Rectal smooth muscle tissue (tissue), 1 donor: Measurements from ENCODE around the gene PIGN.
"Not testable (repeated sequence)": the region's sequence is repeated elsewhere in the genome, so short reads cannot be mapped to it uniquely, and the experiment has no call there.

Source experiments
- H3K27ac ChIP-seq: one replicate; pipeline ENCODE4 v1.7.0; 2013; ENCODE audit warnings: low read depth, low read length, inconsistent platforms
- H3K27me3 ChIP-seq: one replicate; pipeline ENCODE4 v1.7.0; 2013; ENCODE audit warnings: low read length; ENCODE audit not compliant: control insufficient read depth, insufficient read depth
- H3K36me3 ChIP-seq: one replicate; pipeline ENCODE4 v1.7.0; 2013; ENCODE audit warnings: low read length; ENCODE audit not compliant: control insufficient read depth, insufficient read depth
- H3K4me1 ChIP-seq: one replicate; pipeline ENCODE4 v1.7.0; 2013; ENCODE audit warnings: low read length; ENCODE audit not compliant: control insufficient read depth, insufficient read depth
- H3K4me3 ChIP-seq: one replicate; pipeline ENCODE4 v1.7.0; 2013; ENCODE audit warnings: low read length
- H3K9ac ChIP-seq: one replicate; pipeline ENCODE4 v1.7.0; 2013; ENCODE audit warnings: low read length

Gene PIGN

DNA sequence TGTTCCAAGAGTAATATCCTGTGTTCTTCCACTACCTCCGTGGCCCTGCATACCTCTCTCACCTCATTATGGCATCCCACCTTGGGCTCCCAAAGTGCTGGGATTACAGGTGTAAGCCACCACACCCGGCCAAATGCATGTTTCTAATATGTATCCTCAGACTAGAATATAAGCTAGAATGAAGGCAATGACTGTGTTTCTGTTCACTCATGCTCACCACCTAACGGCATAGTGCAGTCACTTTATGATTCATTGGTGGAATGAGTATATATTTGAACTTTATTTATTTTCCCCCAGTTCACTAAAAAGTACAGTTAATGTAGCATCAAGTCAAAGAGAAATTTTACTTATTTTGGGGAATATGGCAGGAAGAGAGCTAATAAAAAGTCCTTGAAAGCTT lies 11.3 kb downstream of the PIGN start:
- Histone ChIP-seq H3K36me3 (no peaks in the 10 kb centered on the region), H3K4me3 (no peak overlapping the region), H3K27ac (no peak overlapping the region), H3K4me1 (no peaks in the 10 kb centered on the region), H3K9ac (no peak overlapping the region), H3K27me3 (no peaks in the 10 kb centered on the region)

DNA sequence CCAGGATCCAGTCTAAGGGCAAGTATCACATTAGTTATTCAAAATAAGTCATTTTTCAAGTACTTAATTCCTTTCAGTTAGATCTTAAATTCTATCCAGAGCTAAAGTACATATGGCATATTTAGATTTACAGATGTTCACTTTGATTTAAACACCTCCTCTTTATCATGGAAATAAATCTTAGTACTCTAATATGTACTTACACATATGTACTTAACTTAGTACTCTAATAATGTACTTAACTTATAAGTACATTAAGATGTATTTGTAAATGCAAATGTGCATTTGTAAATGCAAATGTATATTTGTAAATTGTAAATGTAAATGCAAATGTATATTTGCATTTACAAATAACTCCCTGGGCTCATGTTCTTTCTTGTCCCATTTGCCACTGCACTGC lies 14.6 kb downstream of the PIGN start:
- Histone ChIP-seq H3K4me1 (no peaks in the 10 kb centered on the region), H3K27ac (no peak overlapping the region), H3K27me3 (no peaks in the 10 kb centered on the region), H3K9ac (no peak overlapping the region), H3K36me3 (no peaks in the 10 kb centered on the region), H3K4me3 (no peak overlapping the region)

DNA sequence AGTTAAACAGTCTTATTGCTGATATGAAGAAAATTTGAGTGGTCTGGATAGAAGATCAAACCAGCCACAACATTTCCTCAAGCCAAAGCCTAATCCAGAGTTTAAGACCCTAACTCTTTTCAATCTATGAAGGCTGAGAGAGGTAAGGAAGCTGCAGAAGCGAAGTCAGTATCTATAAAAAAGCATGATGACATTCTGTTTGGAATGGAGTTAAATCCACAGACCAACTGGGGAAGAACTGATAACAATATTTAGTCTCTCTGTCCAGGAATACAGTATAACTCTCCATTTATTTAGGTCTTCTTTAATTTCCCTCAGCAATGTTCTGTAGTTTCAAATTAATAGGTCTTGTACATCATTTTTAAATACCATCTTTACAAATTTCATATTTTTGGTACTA lies 16.0 kb downstream of the PIGN start:
- no peaks in the 10 kb centered on the region for H3K36me3 ChIP-seq
- H3K4me3 ChIP-seq: no peak overlapping the region
- H3K27me3 ChIP-seq: no peaks in the 10 kb centered on the region
- no peak overlapping the region for H3K9ac ChIP-seq
- H3K4me1 ChIP-seq: no peaks in the 10 kb centered on the region
- H3K27ac ChIP-seq: no peak overlapping the region

DNA sequence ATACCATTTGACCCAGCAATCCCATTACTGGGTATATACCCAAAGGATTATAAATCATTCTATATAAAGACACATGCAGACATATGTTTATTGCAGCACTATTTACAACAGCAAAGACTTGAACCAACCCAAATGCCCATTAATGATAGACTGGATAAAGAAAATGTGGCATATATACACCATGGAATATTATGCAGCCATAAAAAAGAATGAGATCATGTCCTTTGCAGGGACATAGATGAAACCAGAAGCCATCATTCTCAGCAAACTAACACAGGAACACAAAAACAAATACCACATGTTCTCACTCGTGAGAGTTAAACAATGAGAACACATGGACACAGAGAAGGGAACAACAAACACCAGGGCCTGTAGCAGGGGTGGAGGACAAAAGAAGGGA lies 20.3 kb downstream of the PIGN start:
- H3K36me3 ChIP-seq, H3K27me3 ChIP-seq: not testable (repeated sequence)

DNA sequence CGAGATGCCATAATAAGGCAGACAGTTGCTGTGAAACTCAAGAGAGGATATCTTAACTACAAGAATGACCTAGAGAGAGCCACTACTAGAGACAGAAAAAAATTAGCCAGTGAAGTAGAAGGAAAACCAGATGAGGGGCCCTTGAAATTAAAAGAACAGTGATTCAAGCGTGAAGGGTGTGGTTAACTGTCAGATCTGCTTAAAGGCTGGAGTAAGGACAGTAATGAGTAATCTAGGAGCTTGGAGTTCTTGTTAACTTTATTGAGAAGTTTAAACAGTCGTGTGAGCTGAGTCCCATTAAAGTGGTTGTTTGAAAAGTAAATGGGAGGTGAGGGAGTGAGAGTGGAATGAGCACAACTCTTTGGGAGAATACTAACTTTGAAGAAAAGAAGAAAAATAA lies 21.3 kb downstream of the PIGN start:
- Histone ChIP-seq H3K4me1 (no peaks in the 10 kb centered on the region), H3K27me3 (no peaks in the 10 kb centered on the region), H3K4me3 (no peak overlapping the region), H3K36me3 (no peaks in the 10 kb centered on the region), H3K27ac (no peak overlapping the region), H3K9ac (no peak overlapping the region)

More for the DNA sequence above, 20.3 kb downstream of the PIGN start:
- not testable (repeated sequence) for H3K4me3 ChIP-seq, H3K27ac ChIP-seq, H3K4me1 ChIP-seq, H3K9ac ChIP-seq

DNA sequence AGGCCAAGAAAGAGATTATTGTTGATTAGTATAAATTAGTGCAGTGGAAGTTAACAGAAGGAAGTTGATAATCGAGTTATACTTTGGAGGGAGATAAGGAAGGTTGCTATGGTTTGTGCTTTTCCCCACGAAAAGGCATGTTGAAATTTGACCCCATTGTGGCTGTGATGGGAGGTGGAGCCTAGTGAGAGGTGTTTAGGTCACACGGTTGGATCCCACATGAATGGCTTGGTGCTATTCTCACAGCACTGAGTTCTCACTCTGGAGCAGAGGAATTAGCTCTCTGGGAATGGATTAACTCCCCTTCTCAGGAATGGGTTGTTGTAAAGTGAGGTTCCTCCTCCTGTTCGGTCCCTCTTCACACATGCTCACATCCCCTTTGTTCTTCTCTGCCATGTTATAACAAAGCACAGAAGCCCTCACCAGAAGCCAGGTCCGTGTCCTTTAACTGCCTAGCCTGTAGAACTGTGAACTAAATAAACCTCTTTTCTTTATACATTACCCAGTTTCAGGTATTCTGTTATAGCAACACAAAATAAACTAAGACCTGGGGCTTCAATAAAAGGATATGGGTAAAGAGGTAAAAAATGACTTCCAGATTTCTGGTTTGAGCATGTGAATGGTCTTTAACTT lies 21.9 kb downstream of the PIGN start:
- no peak overlapping the region for H3K9ac ChIP-seq
- H3K36me3 ChIP-seq: no peaks in the 10 kb centered on the region
- H3K4me3 ChIP-seq: no peak overlapping the region
- no peaks in the 10 kb centered on the region for H3K27me3 ChIP-seq
- H3K27ac ChIP-seq: no peak overlapping the region
- H3K4me1 ChIP-seq: no peaks in the 10 kb centered on the region

DNA sequence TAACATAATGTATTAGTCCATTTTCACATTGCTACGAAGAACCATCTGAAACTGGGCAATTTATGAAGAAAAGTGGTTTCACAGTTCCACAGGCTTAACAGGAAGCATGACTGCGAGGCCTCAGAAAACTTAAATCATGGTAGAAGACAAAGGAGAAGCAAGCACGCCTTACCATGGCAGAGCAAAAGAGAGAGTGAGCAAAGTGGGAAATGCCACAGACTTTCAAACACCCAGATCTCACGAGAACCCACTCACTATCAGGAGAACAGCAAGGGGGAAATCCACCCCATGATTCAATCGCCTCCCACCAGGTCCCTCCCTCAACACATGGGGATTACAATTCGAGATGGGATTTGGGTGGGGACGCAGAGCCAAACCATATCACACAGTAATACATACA lies 22.5 kb downstream of the PIGN start:
- H3K4me3 ChIP-seq: no peak overlapping the region
- H3K9ac ChIP-seq: no peak overlapping the region
- no peak overlapping the region for H3K27ac ChIP-seq
- H3K4me1 ChIP-seq: no peaks in the 10 kb centered on the region
- H3K27me3 ChIP-seq: no peaks in the 10 kb centered on the region
- no peaks in the 10 kb centered on the region for H3K36me3 ChIP-seq

DNA sequence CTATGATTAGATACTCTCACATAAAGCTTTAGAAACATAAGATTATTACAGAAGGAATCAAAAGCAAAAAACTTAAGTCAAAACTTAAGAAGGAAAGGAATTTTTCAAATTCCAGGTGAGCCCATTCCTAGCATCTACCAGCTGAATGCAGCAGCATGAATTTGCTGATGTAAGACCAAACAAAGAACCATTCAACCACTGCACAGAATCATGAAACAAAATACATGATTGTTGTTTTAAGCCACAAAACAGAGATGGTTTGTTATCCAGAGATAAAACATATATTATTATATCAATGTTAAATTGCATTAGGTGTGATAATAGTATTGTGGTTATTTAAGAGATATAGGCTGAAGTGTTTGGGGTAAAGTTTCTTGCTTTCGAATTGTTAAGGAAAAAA lies 29.0 kb downstream of the PIGN start:
- H3K4me3 ChIP-seq: no peak overlapping the region
- no peaks in the 10 kb centered on the region for H3K4me1 ChIP-seq
- no peaks in the 10 kb centered on the region for H3K27me3 ChIP-seq
- no peak overlapping the region for H3K27ac ChIP-seq
- H3K9ac ChIP-seq: no peak overlapping the region
- H3K36me3 ChIP-seq: peaks cover 2% of the 10 kb centered on the region

DNA sequence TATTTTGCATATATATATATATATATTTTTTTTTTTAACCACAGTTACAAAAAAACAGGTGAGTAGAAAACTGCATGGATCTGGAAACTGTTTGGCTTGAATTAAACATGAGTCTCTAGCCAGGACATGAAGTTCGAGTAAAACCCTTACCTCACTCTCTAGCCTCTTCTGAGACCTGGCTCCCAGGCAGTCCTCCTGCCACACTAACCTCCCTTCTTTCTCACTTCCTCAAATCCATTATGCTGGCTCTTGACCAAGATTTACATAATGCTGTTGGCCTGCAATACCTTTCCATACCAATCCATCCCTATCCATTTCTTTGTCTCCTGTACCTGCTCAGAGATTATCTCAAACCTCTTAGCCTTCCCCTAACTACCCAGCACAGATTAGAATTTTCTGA lies 34.0 kb downstream of the PIGN start:
- no peak overlapping the region for H3K9ac ChIP-seq
- H3K4me3 ChIP-seq: no peak overlapping the region
- H3K36me3 ChIP-seq: peaks cover 2% of the 10 kb centered on the region
- H3K27me3 ChIP-seq: no peaks in the 10 kb centered on the region
- no peaks in the 10 kb centered on the region for H3K4me1 ChIP-seq
- H3K27ac ChIP-seq: no peak overlapping the region

DNA sequence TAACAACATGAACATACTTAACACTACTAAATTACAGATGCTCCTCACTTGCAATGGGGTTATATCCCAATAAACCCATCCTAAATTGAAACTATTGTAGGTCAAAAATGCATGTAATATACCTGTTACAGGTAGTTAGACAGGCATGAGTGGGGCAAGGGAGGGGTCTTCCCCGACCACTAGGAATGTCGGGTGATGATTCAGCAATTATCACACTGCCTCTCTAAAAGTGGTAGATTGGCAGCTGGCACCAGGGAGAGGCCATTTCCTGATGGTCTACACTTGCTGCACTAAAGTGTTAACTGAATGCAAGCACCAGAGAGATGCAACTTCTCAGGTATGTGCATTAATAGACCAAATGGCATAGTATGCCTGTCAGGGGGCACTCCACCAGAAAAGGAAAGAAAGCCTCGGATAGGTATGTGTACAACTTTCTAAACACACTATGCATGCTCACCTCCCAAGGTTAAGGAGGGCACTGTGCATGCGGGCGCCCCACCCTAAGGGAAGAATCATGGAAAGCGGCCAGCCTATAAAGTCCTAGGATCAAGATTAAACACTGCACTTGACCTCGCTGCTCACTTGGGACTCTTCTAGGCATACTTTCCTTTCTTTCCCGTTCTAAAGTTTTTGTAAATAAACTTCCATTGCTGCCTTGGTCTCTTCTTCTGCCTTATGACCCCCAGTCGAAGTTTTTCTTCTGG lies 35.6 kb downstream of the PIGN start:
- Histone ChIP-seq H3K9ac (no peak overlapping the region), H3K4me1 (no peaks in the 10 kb centered on the region), H3K27me3 (no peaks in the 10 kb centered on the region), H3K27ac (no peak overlapping the region), H3K36me3 (peaks cover 2% of the 10 kb centered on the region), H3K4me3 (no peak overlapping the region)

DNA sequence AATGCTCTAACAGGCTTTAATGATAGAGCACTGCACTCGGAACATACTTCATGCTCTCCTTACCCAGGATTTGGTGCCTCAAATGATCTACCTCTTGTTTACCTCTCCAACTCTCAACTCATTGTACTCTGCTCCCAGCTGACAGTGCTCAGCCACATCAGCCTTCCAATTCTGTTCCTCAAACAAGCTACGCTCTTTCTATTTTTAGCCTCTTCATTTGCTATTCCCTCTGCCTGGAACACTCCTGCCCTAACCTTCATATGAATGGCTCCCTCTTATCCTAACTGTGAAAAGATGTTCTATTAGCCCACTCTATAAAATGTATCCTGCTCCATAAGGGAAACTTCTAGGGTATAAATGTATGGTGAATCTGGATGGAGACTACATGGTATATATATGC lies 42.5 kb downstream of the PIGN start:
- Histone ChIP-seq H3K36me3 (peaks cover 3% of the 10 kb centered on the region), H3K27me3 (no peaks in the 10 kb centered on the region), H3K4me3 (no peak overlapping the region), H3K27ac (no peak overlapping the region), H3K9ac (no peak overlapping the region), H3K4me1 (no peaks in the 10 kb centered on the region)

DNA sequence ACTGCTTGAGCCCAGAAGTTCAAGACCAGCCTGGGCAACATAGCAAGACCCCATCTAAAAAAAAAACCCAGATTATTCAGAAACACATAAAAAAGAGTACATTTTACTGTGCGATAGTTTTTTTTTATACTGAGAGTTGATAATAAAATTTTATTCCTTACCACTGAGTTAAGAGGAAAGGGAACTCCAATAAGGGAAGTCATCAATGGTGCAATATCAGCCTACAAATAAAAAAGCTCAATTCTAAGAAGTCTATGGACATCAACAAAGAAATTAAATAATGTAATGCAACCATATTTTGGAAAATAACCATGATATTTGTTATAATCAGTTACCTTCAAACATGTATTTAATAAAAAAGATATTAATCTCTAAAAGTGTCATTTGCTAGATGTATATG lies 46.6 kb downstream of the PIGN start:
- H3K4me1 ChIP-seq: no peaks in the 10 kb centered on the region
- H3K36me3 ChIP-seq: peaks cover 9% of the 10 kb centered on the region
- no peaks in the 10 kb centered on the region for H3K27me3 ChIP-seq
- H3K9ac ChIP-seq: no peak overlapping the region
- H3K4me3 ChIP-seq: no peak overlapping the region
- no peak overlapping the region for H3K27ac ChIP-seq
